Purkinje cell (primary cell): Measurements from ENCODE around the gene SLA2. TPM values are rescaled to one million over a fixed set of nuclear protein-coding genes. Genes with fewer than 3 reads are reported as not detected.

Source experiments
- polyA plus RNA-seq: library from polyadenylated mRNA; unstranded; fragments of >200 nt; fragmentation: Nextera tagmentation; gene quantifications from 2 replicates; pipeline ENCODE4 v1.2.1, GENCODE V29; 2014

The SLA2 gene, protein sequence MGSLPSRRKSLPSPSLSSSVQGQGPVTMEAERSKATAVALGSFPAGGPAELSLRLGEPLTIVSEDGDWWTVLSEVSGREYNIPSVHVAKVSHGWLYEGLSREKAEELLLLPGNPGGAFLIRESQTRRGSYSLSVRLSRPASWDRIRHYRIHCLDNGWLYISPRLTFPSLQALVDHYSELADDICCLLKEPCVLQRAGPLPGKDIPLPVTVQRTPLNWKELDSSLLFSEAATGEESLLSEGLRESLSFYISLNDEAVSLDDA
- not detected in 2 replicates for polyA plus RNA-seq

GRCh38 chr20:36645998-36646397, at the start of gene SLA2:
Gene SLA2 (minus strand): TSS chr20:36646196. CDS start chr20:36641335, 4,861 bp downstream.

GRCh38 chr20:36605399-36606157, 40.4 kb downstream of the SLA2 start, which contains the start of gene RAB5IF:
Gene RAB5IF (plus strand): TSS chr20:36605779. CDS start chr20:36605952, 173 bp downstream.

GRCh38 chr20:36573103-36573797, 72.7 kb downstream of the SLA2 start, which contains the start of gene TGIF2:
Gene TGIF2 (plus strand): TSS chr20:36573597. CDS start chr20:36578775, 5,178 bp downstream.

Other genes starting within 250 kb of the SLA2 start
- gene MYL9, start 104.7 kb downstream of the SLA2 start, polyA plus RNA-seq: not detected in 2 replicates
- 0.73 TPM in 1 of 2 replicates, not detected in the other for gene TGIF2, start 72.6 kb downstream of the SLA2 start, polyA plus RNA-seq
- 75.4 and 83.4 TPM in 2 replicates for gene RAB5IF, start 40.4 kb downstream of the SLA2 start, polyA plus RNA-seq
- 47.9 and 65.9 TPM in 2 replicates for gene NDRG3, start 99.9 kb upstream of the SLA2 start, polyA plus RNA-seq
- 4.5 and 7.7 TPM in 2 replicates for gene DSN1, start 127.6 kb upstream of the SLA2 start, polyA plus RNA-seq
- gene TLDC2, start 229.9 kb upstream of the SLA2 start, polyA plus RNA-seq: not detected in 2 replicates